Adrenal gland (tissue), 12 donors: ENCODE data around the gene PLD4. TPM values are rescaled to one million over a fixed set of nuclear protein-coding genes. Genes with fewer than 3 reads are reported as not detected.

Experiments used
- DNase-seq, 7 donors: peaks; one replicate each; pipeline ENCODE4 v3.0.0-alpha.2; 2019 to 2020
- H3K27ac ChIP-seq, 5 donors: fragments of 200-600 bp; sonication (generic) in 4 of 5; 1 replicate in 3 of 5; 2 replicates in 2 of 5; pipeline versions ENCODE4 v1.5.1 to v1.8.0; 2016 to 2020; ENCODE audit warnings: mild to moderate bottlenecking in 1 of 5
- H3K27me3 ChIP-seq: fragments of 200-600 bp; 2 replicates; pipeline ENCODE4 v1.8.0; 2021
- H3K36me3 ChIP-seq, 2 donors: fragments of 200-600 bp; replicated peaks in 1 of 2; 1 replicate in 1 of 2; 2 replicates in 1 of 2; pipeline versions ENCODE4 v1.5.1 to v1.8.0; 2018 to 2022
- H3K4me1 ChIP-seq, 2 donors: fragments of 200-600 bp; replicated peaks in 1 of 2; 1 replicate in 1 of 2; 2 replicates in 1 of 2; pipeline versions ENCODE4 v1.5.1 to v1.8.0; 2018 to 2021
- H3K4me3 ChIP-seq, 4 donors: fragments of 200-600 bp; sonication (generic) in 3 of 4; one replicate each; pipeline ENCODE4 v1.5.1; 2016 to 2018
- H3K9me3 ChIP-seq, 3 donors: fragments of 200-600 bp; sonication (generic) in 1 of 3; replicated peaks in 1 of 3; 1 replicate in 2 of 3; 2 replicates in 1 of 3; pipeline versions ENCODE4 v1.5.1 to v1.8.0; 2016 to 2021
- CTCF ChIP-seq, 6 experiments: fragments of 450-650 bp in 4 of 6; fragments of 200-600 bp in 2 of 6; sonication (generic) in 1 of 6; IDR thresholded peaks; 1 replicate in 5 of 6; 2 replicates in 1 of 6; pipeline versions ENCODE4 v1.5.1 to v1.8.0; 2016 to 2021; ENCODE audit warnings: antibody characterized with exemption in 6 of 6, mild to moderate bottlenecking in 2 of 6, moderate library complexity in 1 of 6
- POLR2A ChIP-seq, 2 donors: fragments of 450-650 bp; IDR thresholded peaks; one replicate each; pipeline ENCODE4 v1.6.1; 2017; ENCODE audit warnings: antibody characterized with exemption in 2 of 2, mild to moderate bottlenecking in 2 of 2, moderate library complexity in 1 of 2
- WGBS, 4 donors: extraction: QIAGEN DNeasy Blood & Tissue Kit in 2 of 4; methylation state at CpG; one replicate each; pipeline versions ENCODE4 v1.1.5 to v1.1.7; 2013 to 2017; 5-methylcytosine and 5-hydroxymethylcytosine counted together
- intact Hi-C, 2 donors: fragments of 100-400 bp; cut with DNase I; formaldehyde crosslinking; loops; one replicate each; pipeline versions ENCODE4 v1.14.1 to v1.15.0; 2022 to 2023
- polyA plus RNA-seq, 3 donors: library from polyadenylated mRNA; stranded (reverse); fragments of 200-250 nt in 2 of 3; fragments of 350-450 nt in 1 of 3; fragmentation: Illumina TruSeq in 1 of 3; extraction: RNeasy Lipid Tissue Mini Kit (QIAGEN cat#74804) in 1 of 3; gene quantifications; one replicate each; pipeline ENCODE4 v1.2.3, GENCODE V29; 2013 to 2014
- total RNA-seq, 9 donors: library from RNA; depleted of rRNA in 4 of 9; stranded (reverse); fragments of >200 nt in 4 of 9; fragments of 120-200 nt in 1 of 9; fragmentation: NEBNext Ultra II Directional in 1 of 9; extraction: Animal tissue kit (Norgen Biotek cat#: 25700) in 1 of 9; gene quantifications; one replicate each; pipeline versions ENCODE4 v1.1.0 to v1.2.4, GENCODE V29; 2013 to 2023
- donor health status: healthy with polysubstance abuse.
- donor health status: Bipolar disorder and iron deficiency.
- donor health status: DM: yes; HTN: yes; CAD: no.
- donor health status: DM: no; HTN: no; CAD: no.
- donor health status: DM: no; HTN: no; CAD: no.
- donor health status: DM: yes; HTN: yes; CAD: no.

PLD4 gene
- total and polyA plus RNA-seq, 12 donors = 0.30 to 1.9 (median 0.55) TPM; not detected in 3

GRCh38 chr14:104926619-104927431 is 2.1 kb downstream of the PLD4 start:
- WGBS, 4 donors = 35 to 65% (median 57%) methylated on average over 5 to 21 of the region's 21 CpGs; no CpG with 5 or more reads in 1 of the 4 donors
- no peak overlapping the region for H3K27ac ChIP-seq
- H3K9me3 ChIP-seq = no peaks in the 10 kb centered on the region
- no peaks in the 10 kb centered on the region for H3K4me1 ChIP-seq
- no peaks in the 10 kb centered on the region for H3K36me3 ChIP-seq
- no peak overlapping the region for H3K4me3 ChIP-seq
- intact Hi-C loops = no loop called here
- no peak for TF ChIP-seq CTCF (IDR thresholded peaks at IDR 0.05)
- no peak for TF ChIP-seq POLR2A (IDR thresholded peaks at IDR 0.05)
- peaks cover 5% of the 10 kb centered on the region for H3K27me3 ChIP-seq
- DNase-seq = no peak

- intact Hi-C loops = no loop called here
- Histone ChIP-seq H3K9me3 (no peaks in the 10 kb centered on the region), H3K4me1 (peaks cover 0 to under 1% of the 10 kb centered on the region in 2 donors), H3K27ac (no peak overlapping the region), H3K36me3 (no peaks in the 10 kb centered on the region), H3K27me3 (peaks cover 5% of the 10 kb centered on the region), H3K4me3 (no peak overlapping the region)
- DNase-seq = no peak
- WGBS, 4 donors = 60 to 63% (median 61%) methylated on average over 1 to 10 of the region's 10 CpGs
- TF ChIP-seq POLR2A (IDR thresholded peaks at IDR 0.05) (no peak), CTCF (IDR thresholded peaks at IDR 0.05) (no peak)
These were observed 2.7 kb downstream of the PLD4 start for GRCh38 chr14:104927432-104927816.

GRCh38 chr14:104927901-104928300 is 3.2 kb downstream of the PLD4 start:
- no peaks in the 10 kb centered on the region for H3K36me3 ChIP-seq
- 45 to 62% (median 58%) methylated on average over 6 to 8 of the region's 8 CpGs for WGBS, 4 donors
- TF ChIP-seq POLR2A (IDR thresholded peaks at IDR 0.05) (no peak), CTCF (IDR thresholded peaks at IDR 0.05) (no peak)
- no peak overlapping the region for H3K4me3 ChIP-seq
- intact Hi-C loops = no loop called here
- no peaks in the 10 kb centered on the region for H3K9me3 ChIP-seq
- H3K27me3 ChIP-seq = peaks cover 5% of the 10 kb centered on the region
- no peak for DNase-seq
- H3K4me1 ChIP-seq = peaks cover 0 to 6% of the 10 kb centered on the region in 2 donors
- H3K27ac ChIP-seq = no peak overlapping the region

GRCh38 chr14:104928391-104929133 is 3.9 kb downstream of the PLD4 start:
- Histone ChIP-seq H3K27ac (no peak overlapping the region), H3K4me1 (peaks cover 0 to 9% of the 10 kb centered on the region in 2 donors), H3K4me3 (no peak overlapping the region), H3K27me3 (peaks cover 5% of the 10 kb centered on the region), H3K36me3 (no peaks in the 10 kb centered on the region), H3K9me3 (no peaks in the 10 kb centered on the region)
- no peak for DNase-seq
- intact Hi-C loops = no loop called here
- WGBS, 4 donors = 60 to 83% (median 81%) methylated on average over 1 to 17 of the region's 17 CpGs
- TF ChIP-seq POLR2A (IDR thresholded peaks at IDR 0.05) (no peak), CTCF (IDR thresholded peaks at IDR 0.05) (no peak)
